ENCODE measurements around the gene ULBP3. TPM values are rescaled to one million over a fixed set of nuclear protein-coding genes. Genes with fewer than 3 reads are reported as not detected.

The ULBP3 gene
- total and polyA plus RNA-seq, 12 donors = 0.52 to 2.1 (median 1.1) TPM; not detected in 1

DNA sequence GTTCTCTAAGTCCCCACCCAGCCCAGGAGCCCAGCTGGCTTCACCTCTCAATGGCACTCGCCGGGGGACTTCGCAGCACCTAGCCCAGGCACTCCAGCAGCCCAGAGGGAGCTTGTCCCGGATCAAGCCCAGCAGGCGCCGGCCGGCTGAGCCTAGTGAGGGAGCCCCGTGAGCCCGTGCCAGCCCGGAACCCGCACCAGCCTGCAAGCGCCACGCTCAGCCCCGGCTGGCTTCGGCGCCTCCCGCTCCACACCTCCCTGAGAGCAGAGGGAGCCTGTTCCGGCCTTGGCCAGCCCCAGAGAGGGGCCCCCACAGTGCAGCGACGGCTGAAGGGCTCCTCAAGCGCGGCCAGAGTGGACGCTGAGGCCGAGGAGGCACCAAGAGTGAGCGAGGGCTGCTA is 46.8 kb upstream of the ULBP3 start:
- Histone ChIP-seq H3K27ac (no peak overlapping the region), H3K4me1 (peaks cover 0 to 14% (median 6%) of the 10 kb centered on the region in 9 donors), H3K36me3 (no peaks in the 10 kb centered on the region), H3K4me3 (no peak overlapping the region), H3K9me3 (no peaks in the 10 kb centered on the region), H3K27me3 (peaks cover 0 to 4% (median 0%) of the 10 kb centered on the region in 7 donors)
- intact Hi-C loops (cut with DNase I) = no loop called here
- ATAC-seq = no peak
- DNase-seq = no peak
- TF ChIP-seq, protein P1, sequence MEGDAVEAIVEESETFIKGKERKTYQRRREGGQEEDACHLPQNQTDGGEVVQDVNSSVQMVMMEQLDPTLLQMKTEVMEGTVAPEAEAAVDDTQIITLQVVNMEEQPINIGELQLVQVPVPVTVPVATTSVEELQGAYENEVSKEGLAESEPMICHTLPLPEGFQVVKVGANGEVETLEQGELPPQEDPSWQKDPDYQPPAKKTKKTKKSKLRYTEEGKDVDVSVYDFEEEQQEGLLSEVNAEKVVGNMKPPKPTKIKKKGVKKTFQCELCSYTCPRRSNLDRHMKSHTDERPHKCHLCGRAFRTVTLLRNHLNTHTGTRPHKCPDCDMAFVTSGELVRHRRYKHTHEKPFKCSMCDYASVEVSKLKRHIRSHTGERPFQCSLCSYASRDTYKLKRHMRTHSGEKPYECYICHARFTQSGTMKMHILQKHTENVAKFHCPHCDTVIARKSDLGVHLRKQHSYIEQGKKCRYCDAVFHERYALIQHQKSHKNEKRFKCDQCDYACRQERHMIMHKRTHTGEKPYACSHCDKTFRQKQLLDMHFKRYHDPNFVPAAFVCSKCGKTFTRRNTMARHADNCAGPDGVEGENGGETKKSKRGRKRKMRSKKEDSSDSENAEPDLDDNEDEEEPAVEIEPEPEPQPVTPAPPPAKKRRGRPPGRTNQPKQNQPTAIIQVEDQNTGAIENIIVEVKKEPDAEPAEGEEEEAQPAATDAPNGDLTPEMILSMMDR (IDR thresholded peaks at IDR 0.05) = no peak
- WGBS, 2 donors = 96 to 97% methylated on average over 25 of the region's 25 CpGs

DNA sequence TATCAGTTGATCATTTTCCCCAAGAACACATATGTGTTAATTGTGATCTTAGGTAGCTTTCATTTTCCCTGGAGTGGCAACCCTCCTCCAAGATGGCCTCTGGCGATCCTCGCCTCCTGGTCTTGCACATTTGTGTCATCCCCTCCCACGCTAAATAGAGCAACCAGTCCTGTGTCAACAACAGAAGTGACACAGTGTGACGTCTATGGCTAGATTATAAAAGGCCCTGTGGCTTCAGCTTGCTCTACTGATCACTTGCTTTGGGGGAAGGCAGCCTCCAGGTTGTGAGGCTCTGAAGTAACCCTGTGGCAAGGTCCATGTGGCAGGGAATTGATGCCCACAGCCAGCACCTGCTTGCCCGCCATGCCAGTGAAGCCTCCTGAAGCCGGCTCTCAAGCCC is 43.3 kb upstream of the ULBP3 start:
- WGBS, 2 donors = 85 to 92% methylated on average over 6 of the region's 6 CpGs
- H3K4me3 ChIP-seq = no peak overlapping the region
- no peaks in the 10 kb centered on the region for H3K9me3 ChIP-seq
- H3K4me1 ChIP-seq = no peaks in the 10 kb centered on the region
- TF ChIP-seq, protein P1 (IDR thresholded peaks at IDR 0.05) = no peak
- H3K36me3 ChIP-seq = no peaks in the 10 kb centered on the region
- H3K27ac ChIP-seq = no peak overlapping the region
- peaks cover 0 to 4% (median 0%) of the 10 kb centered on the region in 7 donors for H3K27me3 ChIP-seq
- intact Hi-C loops (cut with DNase I) = no loop called here
- no peak for ATAC-seq
- no peak for DNase-seq

DNA sequence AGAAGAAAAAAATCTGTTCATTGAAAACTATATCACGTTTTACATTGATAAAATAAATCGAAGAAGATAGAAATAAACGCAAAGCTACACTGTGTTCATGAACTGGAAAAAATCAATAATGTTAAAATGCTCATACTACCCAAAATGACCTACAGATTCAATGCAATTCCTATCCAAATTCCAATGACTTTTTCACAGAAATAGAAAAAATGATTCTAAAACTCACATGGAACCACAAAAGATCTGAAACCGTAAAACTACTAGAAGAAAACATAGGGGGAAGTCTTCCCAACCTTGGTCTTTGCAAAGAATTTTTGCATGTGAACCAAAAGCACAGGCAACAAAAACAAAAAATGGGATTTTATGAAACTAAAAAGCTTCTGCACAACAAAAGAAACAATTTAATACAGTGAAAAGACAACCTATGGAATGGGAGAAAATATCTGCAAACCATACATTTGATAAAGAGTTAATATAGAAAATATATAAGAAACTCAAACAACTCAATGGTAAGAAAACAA is 33.9 kb upstream of the ULBP3 start:
- no peaks in the 10 kb centered on the region for H3K27me3 ChIP-seq
- peaks cover 0 to 4% (median 0%) of the 10 kb centered on the region in 11 donors for H3K9me3 ChIP-seq
- TF ChIP-seq, protein P1 (IDR thresholded peaks at IDR 0.05) = no peak
- no peak overlapping the region for H3K27ac ChIP-seq
- no peak overlapping the region for H3K4me3 ChIP-seq
- H3K4me1 ChIP-seq = no peaks in the 10 kb centered on the region
- DNase-seq (no peak), ATAC-seq (no peak)
- intact Hi-C loops (cut with DNase I) = no loop called here
- H3K36me3 ChIP-seq = no peaks in the 10 kb centered on the region
- WGBS, 2 donors = 94 to 95% methylated on average over 4 of the region's 4 CpGs

DNA sequence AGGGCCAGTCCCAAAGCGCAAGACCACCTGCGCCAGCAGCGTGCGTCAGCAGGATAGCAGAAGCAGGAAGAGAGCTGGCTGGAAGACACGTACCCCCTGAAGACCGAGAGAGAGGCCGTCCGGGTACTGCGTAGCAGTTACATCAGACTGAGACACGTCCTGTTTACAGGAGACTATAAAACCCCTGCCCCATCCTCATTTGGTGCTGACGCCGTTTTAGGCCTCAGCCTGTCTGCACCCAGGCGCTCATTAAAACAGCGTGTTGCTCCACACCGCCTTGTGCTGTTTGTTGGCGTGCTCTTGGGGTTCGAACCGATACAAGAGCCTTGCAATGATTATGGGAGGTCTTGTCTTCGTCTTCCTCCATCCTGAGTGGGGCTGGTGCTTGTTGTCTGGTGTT is 31.8 kb upstream of the ULBP3 start:
- WGBS, 2 donors = 96% methylated on average over 19 of the region's 19 CpGs
- H3K4me1 ChIP-seq = no peaks in the 10 kb centered on the region
- no peaks in the 10 kb centered on the region for H3K36me3 ChIP-seq
- H3K9me3 ChIP-seq = peaks cover 0 to 4% (median 0%) of the 10 kb centered on the region in 11 donors
- no peak overlapping the region for H3K27ac ChIP-seq
- DNase-seq = no peak
- intact Hi-C loops (cut with DNase I) = no loop called here
- TF ChIP-seq, protein P1 (IDR thresholded peaks at IDR 0.05) = no peak
- H3K4me3 ChIP-seq = no peak overlapping the region
- ATAC-seq = no peak
- peaks cover 0 to 5% (median 0%) of the 10 kb centered on the region in 7 donors for H3K27me3 ChIP-seq

Measured in heart right ventricle (tissue), 16 donors.